PFSK-1 (cell line): ENCODE measurements around the gene AGFG2.

ENCODE experiments used
- POLR2AphosphoS5 ChIP-seq: IDR thresholded peaks from 2 replicates; pipeline ENCODE4 v1.6.1; 2012; ENCODE audit warnings: low read depth, mild to moderate bottlenecking, control low read depth, low read length, moderate library complexity
- SIN3A ChIP-seq: IDR thresholded peaks from 2 replicates; pipeline ENCODE4 v1.6.1; 2012; ENCODE audit warnings: mild to moderate bottlenecking, low read length, moderate library complexity, borderline replicate concordance; ENCODE audit not compliant: insufficient read depth
- TAF1 ChIP-seq: IDR thresholded peaks from 2 replicates; pipeline ENCODE4 v1.6.1; 2012; ENCODE audit warnings: low read length, control low read depth, borderline replicate concordance; ENCODE audit not compliant: insufficient read depth

DNA sequence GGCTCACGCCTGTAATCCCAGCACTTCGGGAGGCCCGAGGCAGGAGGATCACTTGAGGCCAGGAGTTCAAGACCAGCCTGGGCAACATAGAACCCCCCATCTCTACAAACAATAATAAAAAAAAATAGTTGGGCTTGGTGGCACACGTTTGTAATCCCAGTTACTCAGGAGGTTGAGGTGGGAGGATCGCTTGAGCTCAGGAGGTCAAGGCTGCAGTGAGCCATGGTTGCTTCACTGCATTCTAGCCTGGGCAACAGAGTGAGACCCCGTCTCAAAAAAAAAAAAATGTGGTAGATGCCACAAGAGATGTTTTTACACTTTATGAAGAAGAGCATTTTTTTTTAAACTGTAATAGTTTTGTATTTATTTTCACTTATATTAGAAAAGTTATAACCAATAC is 42.5 kb upstream of the AGFG2 start:
- TF ChIP-seq POLR2AphosphoS5 (no peak), SIN3A (no peak), TAF1 (no peak)
